Glutamatergic neuron (in vitro differentiated cells): ENCODE data around the gene TTI1. TPM values are rescaled to one million over a fixed set of nuclear protein-coding genes. Genes with fewer than 3 reads are reported as not detected.
A peak's percentile ranks its signal among the peaks of the same experiment; 100 is the strongest.

ENCODE experiments used
- DNase-seq: peaks from one replicate; pipeline ENCODE4 v3.0.0; 2022
- H3K27ac Mint-ChIP-seq: one replicate; pipeline ENCODE4 v1.8.0; 2020; ENCODE audit warnings: mild to moderate bottlenecking, mixed read lengths, inconsistent platforms; ENCODE audit not compliant: unreplicated experiment
- H3K27me3 Mint-ChIP-seq: one replicate; pipeline ENCODE4 v1.8.0; 2020; ENCODE audit warnings: mild to moderate bottlenecking, moderate library complexity, mixed read lengths, inconsistent platforms; ENCODE audit not compliant: unreplicated experiment
- H3K36me3 Mint-ChIP-seq: one replicate; pipeline ENCODE4 v1.8.0; 2020; ENCODE audit warnings: mild to moderate bottlenecking, mixed read lengths, inconsistent platforms; ENCODE audit not compliant: unreplicated experiment
- H3K4me1 Mint-ChIP-seq: one replicate; pipeline ENCODE4 v1.8.0; 2020; ENCODE audit warnings: mild to moderate bottlenecking, low read depth, mixed read lengths, inconsistent platforms; ENCODE audit not compliant: unreplicated experiment
- H3K4me3 Mint-ChIP-seq: one replicate; pipeline ENCODE4 v1.8.0; 2020; ENCODE audit warnings: mild to moderate bottlenecking, mixed read lengths, inconsistent platforms; ENCODE audit not compliant: unreplicated experiment
- H3K9me3 Mint-ChIP-seq: one replicate; pipeline ENCODE4 v1.8.0; 2020; ENCODE audit warnings: mild to moderate bottlenecking, moderate library complexity, mixed read lengths, inconsistent platforms; ENCODE audit not compliant: unreplicated experiment
- CTCF ChIP-seq: fragments of 200-600 bp; sonication (generic); IDR thresholded peaks from one replicate; pipeline ENCODE4 v1.5.0; 2021; ENCODE audit not compliant: partially characterized antibody, unreplicated experiment
- total RNA-seq: library from RNA; stranded (reverse); fragmentation: NEBNext Ultra II Directional; extraction: Animal tissue kit (Norgen Biotek cat#: 25700); gene quantifications from one replicate; pipeline ENCODE4 v1.2.1, GENCODE V29; 2021; ENCODE audit not compliant: unreplicated experiment

The TTI1 gene
- total RNA-seq, 1 donor from 2014 or later = 22.9 TPM

- Mint-ChIP-seq H3K4me3 (no peak overlapping the region), H3K27me3 (peaks cover 2% of the 10 kb centered on the region), H3K27ac (no peak overlapping the region), H3K4me1 (peaks cover 31% of the 10 kb centered on the region), H3K36me3 (peaks cover 8% of the 10 kb centered on the region), H3K9me3 (peaks cover 2% of the 10 kb centered on the region)
- no peak for DNase-seq
- no peak for TF ChIP-seq CTCF
Measured at GRCh38 chr20:37995856-37996605, 37.2 kb downstream of the TTI1 start.

GRCh38 chr20:37994512-37994911, 38.7 kb downstream of the TTI1 start:
- Mint-ChIP-seq H3K36me3 (peaks cover 3% of the 10 kb centered on the region), H3K4me1 (peaks cover 39% of the 10 kb centered on the region), H3K9me3 (no peaks in the 10 kb centered on the region), H3K27me3 (peaks cover 2% of the 10 kb centered on the region), H3K4me3 (no peak overlapping the region), H3K27ac (peak overlapping the region; percentile 1)
- TF ChIP-seq CTCF = no peak
- no peak for DNase-seq

- no peak overlapping the region for H3K27ac Mint-ChIP-seq
- H3K36me3 Mint-ChIP-seq = no peaks in the 10 kb centered on the region
- H3K9me3 Mint-ChIP-seq = no peaks in the 10 kb centered on the region
- peak; percentile 74 for TF ChIP-seq CTCF
- H3K4me3 Mint-ChIP-seq = no peak overlapping the region
- peaks cover 50% of the 10 kb centered on the region for H3K4me1 Mint-ChIP-seq
- peaks cover 2% of the 10 kb centered on the region for H3K27me3 Mint-ChIP-seq
- DNase-seq = no peak
Measured at GRCh38 chr20:37992802-37993409, 40.4 kb downstream of the TTI1 start.

- no peak for TF ChIP-seq CTCF
- peak overlapping the region; percentile 84 for H3K27ac Mint-ChIP-seq
- H3K4me3 Mint-ChIP-seq = no peak overlapping the region
- peaks cover 2% of the 10 kb centered on the region for H3K27me3 Mint-ChIP-seq
- no peak for DNase-seq
- peaks cover 60% of the 10 kb centered on the region for H3K4me1 Mint-ChIP-seq
- no peaks in the 10 kb centered on the region for H3K36me3 Mint-ChIP-seq
- no peaks in the 10 kb centered on the region for H3K9me3 Mint-ChIP-seq
Measured at GRCh38 chr20:37991908-37992307, 41.3 kb downstream of the TTI1 start.
